Measurements from ENCODE around the gene CPZ.
"Not testable (repeated sequence)": the region's sequence is repeated elsewhere in the genome, so short reads cannot be mapped to it uniquely, and the experiment has no call there.

CPZ gene

GRCh38 chr4:8608714-8609391, 16.3 kb downstream of the CPZ start:
- no peak for DNase-seq (ENCODE audit: extremely low read depth in 1 of 2, low read depth in 1 of 2)

- DNase-seq (ENCODE audit: extremely low read depth in 1 of 2, low read depth in 1 of 2), result no peak
Observed at GRCh38 chr4:8609406-8609805, 16.8 kb downstream of the CPZ start.

DNA sequence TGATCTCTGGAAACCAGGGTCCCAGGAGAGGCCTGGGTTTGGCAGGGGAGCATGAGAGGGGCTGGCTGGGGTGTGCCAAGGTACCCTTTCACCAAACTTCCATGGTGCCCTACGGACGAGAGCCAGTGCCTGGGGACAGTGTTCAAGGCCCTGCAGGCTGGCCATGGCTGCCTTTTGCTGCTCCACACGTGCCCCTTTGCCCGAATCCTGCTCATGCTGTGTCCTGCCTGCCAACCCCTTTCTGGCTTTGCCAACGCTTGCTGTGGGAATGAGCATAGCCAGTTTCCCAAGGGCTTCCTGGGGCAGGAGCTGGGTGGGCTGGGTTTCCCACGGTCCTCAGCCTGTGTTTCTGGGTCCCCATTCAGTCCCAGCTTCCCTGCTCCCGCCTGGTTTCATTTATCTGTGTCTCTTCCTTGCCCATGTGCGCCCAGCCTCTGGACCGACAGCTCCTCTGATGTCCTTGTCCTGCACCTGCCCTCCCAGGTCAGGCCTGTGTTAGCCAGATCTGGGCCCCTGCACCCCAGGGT, 17.3 kb downstream of the CPZ start:
- DNase-seq (ENCODE audit: extremely low read depth in 1 of 2, low read depth in 1 of 2), result no peak

DNA sequence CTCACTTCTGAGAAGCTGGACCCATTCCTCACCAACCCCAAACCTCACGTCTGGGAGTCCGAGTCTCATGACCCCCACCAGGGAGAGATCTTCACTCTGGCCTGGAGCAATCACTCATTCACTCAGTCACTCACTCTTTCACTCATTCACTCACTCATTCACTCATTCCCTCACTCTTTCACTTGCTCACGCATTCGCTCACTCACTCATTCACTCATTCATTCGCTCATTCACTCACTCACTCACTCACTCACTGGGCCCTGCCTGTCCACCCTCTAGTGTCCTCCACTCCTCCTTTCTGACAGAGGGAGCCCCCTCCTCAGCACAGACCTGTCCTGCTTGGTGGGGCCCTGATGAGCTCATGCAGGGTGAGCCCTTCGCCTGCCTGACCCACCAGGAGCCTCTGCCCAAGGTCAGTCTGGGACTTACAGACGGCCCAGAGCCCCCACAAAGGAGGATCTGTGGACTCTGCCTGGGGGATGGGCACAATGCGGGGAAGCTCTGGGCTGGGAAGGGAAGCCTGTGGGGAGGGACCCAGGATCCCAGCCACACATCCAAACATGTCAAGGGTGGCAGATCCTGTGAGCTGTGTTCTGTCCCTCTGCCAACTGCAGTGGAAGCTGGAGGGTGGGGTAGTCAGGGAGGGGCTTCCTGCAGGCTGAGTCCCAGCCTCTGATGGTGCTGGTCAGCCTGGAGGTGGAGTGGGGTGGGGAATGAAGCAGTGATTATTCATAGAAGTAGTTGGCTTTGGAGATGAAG, 18.5 kb downstream of the CPZ start:
- no peak for DNase-seq (ENCODE audit: extremely low read depth in 1 of 2, low read depth in 1 of 2)

DNA sequence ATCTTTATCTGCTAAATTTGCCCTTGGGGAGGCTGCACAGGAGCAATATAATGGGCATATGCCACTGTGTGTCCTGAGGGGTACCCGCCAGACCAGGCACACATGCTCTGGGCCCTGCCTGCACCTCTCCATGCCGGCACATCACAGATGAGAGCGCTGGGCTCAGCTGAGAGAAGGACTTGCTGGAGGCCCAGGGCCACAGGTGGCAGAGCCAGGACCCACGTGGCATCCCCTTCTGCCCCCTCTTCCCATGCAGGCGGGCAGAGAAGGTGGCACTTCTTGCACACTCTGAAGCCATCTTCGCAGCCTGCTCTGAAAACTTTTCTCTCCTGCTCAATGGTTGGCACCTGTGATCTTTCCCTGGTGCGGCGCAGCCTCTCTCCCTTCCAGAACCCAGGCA, 20.1 kb downstream of the CPZ start:
- no peak for DNase-seq (ENCODE audit: extremely low read depth in 1 of 2, low read depth in 1 of 2)

- DNase-seq (ENCODE audit: extremely low read depth in 1 of 2, low read depth in 1 of 2), result no peak
Observed at GRCh38 chr4:8613421-8614364, 21.1 kb downstream of the CPZ start.

DNA sequence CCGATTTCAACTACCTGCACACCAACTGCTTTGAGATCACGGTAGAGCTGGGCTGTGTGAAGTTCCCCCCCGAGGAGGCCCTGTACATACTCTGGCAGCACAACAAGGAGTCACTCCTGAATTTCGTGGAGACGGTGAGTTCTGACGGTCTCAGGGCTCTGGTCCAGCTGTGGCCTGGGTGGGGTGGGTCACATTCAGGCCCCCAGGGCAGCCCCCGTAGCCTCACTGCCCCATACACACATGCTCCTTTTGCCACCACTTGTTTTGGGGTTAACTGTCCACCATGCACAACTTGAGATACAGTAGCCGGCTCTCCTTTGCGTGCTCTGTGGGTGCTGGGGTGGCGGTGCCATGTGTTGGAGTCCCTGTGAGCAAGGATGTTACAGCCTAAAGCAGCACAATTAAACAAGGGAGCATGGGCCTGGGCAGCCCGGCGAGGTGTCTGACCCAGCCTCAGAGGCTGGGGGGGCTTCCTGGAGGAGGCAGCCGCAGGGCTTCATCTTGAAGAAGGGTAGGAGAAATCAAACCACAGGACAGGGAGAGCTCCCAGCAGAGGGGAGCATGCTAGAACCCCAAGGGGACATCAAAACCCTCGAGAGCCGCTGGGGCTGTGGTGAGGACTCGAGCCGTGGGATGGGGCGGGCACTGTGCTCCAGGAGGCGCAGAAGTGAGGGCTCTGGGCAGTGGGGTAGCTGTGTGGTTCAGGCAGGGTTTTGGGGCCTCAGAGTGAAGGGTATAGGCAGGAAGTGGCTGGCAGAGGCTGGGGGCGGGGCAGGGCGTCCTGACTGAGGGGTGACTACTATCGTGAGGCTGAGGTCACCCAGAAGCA, 22.0 kb downstream of the CPZ start:
- no peak for DNase-seq (ENCODE audit: extremely low read depth in 1 of 2, low read depth in 1 of 2)

GRCh38 chr4:8615366-8615765, 22.8 kb downstream of the CPZ start:
- DNase-seq (ENCODE audit: extremely low read depth in 1 of 2, low read depth in 1 of 2), result no peak

- DNase-seq (ENCODE audit: extremely low read depth in 1 of 2, low read depth in 1 of 2), result no peak
Observed at GRCh38 chr4:8615921-8616787, 23.6 kb downstream of the CPZ start.

GRCh38 chr4:8616831-8617230, 24.3 kb downstream of the CPZ start:
- DNase-seq (ENCODE audit: extremely low read depth in 1 of 2, low read depth in 1 of 2), result no peak

DNA sequence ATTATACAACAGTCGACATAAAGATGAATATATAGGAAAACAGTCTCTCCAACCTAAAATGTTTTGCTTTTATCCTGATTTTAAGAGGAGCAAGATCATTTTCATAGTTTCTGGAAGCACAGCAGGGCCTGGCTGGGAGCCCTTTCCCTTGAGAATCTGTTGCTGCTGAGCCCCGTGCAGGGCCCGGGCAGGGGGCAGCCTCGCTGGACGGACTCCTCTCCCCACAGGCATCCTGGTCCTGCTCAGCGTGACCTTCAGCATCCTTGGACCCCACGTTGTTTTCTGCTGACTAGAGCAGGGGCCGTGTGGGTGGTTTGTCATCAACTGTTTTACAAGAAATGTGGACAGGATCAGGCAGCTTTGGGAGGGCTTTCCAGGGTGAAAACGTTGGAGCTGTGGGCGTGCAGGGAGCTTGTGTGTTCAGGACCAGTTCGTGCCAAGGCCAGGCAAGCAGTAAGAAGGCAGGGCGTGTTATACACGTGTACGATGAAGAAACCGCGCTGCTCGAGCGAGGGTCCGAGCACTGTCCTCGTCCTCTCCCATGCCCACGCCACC, 25.0 kb downstream of the CPZ start:
- DNase-seq (ENCODE audit: extremely low read depth in 1 of 2, low read depth in 1 of 2), result no peak

- no peak for DNase-seq (ENCODE audit: extremely low read depth in 1 of 2, low read depth in 1 of 2)
Observed at GRCh38 chr4:8618421-8618820, 25.9 kb downstream of the CPZ start.

- no peak for DNase-seq (ENCODE audit: extremely low read depth in 1 of 2, low read depth in 1 of 2)
Observed at GRCh38 chr4:8618961-8619720, 26.6 kb downstream of the CPZ start.

GRCh38 chr4:8621135-8621534, 28.6 kb downstream of the CPZ start:
- not testable (repeated sequence) for DNase-seq (ENCODE audit: extremely low read depth in 1 of 2, low read depth in 1 of 2)

GRCh38 chr4:8624601-8625272, 32.2 kb downstream of the CPZ start:
- DNase-seq (ENCODE audit: extremely low read depth in 1 of 2, low read depth in 1 of 2), result not testable (repeated sequence)

DNA sequence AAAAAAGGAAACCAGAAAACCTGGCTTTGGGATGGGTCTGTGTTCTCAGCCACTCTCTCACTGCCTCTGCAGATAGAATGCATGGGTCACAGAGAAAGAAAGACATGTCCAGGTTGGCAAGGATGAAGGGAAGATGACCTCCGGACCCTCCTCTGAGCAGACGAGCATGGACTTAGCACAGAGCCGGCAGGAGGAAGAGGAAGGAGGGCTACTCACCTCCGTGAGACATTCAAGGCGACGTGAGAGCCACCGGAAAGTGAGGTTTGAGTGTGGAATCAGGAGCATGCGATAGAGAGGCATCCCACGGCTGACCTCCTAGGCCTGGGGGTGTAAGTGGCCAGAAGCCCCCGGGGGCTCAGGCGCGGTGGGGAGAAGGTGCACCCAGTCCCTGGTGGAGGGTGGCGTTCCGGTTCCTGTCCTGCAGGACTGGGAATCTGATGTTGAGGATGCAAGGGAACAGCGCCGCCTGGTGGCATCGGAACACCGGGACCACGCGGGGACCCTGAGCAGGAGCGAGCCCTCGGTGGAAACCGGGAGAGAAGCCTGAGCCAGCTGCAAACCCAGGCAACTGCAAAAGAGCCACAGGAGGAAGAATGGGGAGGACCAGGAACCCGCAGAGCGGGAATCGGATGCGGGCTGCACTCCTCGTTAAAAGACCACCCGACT, 37.8 kb downstream of the CPZ start:
- DNase-seq (ENCODE audit: extremely low read depth in 1 of 2, low read depth in 1 of 2), result not testable (repeated sequence)

DNA sequence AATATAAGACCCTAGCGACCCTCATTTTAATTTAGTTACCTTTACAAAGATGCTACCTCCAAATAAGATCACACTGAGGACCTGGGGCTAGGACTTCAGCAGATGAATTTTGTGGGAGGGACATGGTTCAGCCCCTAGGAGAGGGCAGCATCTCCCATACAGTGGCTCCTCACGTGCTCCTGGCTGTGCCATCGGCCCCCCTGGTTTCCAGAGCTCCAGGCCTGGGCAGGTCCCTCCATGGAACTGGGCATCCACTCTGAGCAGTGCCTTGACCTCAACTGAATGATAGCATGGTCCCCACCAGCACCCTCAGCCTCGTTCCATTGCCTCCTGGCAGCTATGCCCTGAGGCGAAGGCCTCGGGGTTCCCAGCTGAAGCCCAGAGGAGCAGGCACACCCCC, 39.3 kb downstream of the CPZ start:
- not testable (repeated sequence) for DNase-seq (ENCODE audit: extremely low read depth in 1 of 2, low read depth in 1 of 2)

Measured in stimulated activated CD8-positive, alpha-beta memory T cell treated with anti-CD3 and anti-CD28 coated beads, Interleukin-7, amount 100 ng/mL, for 48 hours (primary cell).